A549 (cell line): ENCODE measurements around the gene PTP4A2. TPM values are rescaled to one million over a fixed set of nuclear protein-coding genes. Genes with fewer than 3 reads are reported as not detected.

Source experiments
- ATAC-seq, 2 experiments: fragments of 200-7000 bp in 1 of 2; fragments of >200 bp in 1 of 2; cut with Nextera tagmentation in 1 of 2; cut with Tn5 transposase in 1 of 2; 3 replicates each; pipeline versions ENCODE4 v1.8.0 to v1.9.1; 2018 to 2020; ENCODE audit warnings: mild to moderate bottlenecking in 1 of 2, moderate library complexity in 1 of 2
- CTCF ChIA-PET: fragments of 300-600 bp; sonication (Branson Sonifier 250); formaldehyde crosslinking; extraction: SDS; loops from one replicate; lab custom pipeline; 2021; ENCODE audit warnings: antibody characterized with exemption, inconsistent platforms; lab: Yijun Ruan, JAX
- POLR2A ChIA-PET: fragments of 350-600 bp; formaldehyde crosslinking; extraction: SDS; loops from one replicate; lab custom pipeline; 2021; ENCODE audit warnings: antibody characterized with exemption, inconsistent platforms; lab: Yijun Ruan, JAX
- DNase-seq, 2 experiments: peaks; one replicate each; pipeline versions ENCODE4 v3.0.0 to v3.0.0-alpha.2; 2011 to 2016; ENCODE audit warnings: low read depth in 1 of 2, low spot score in 1 of 2
- FAIRE-seq: peaks from 2 replicates; lab custom pipeline; 2011; peaks lifted over from hg19 to GRCh38; lab: Jason Lieb, UNC
- H3K27ac ChIP-seq, 2 experiments: fragments of >200 bp; sonication (Bioruptor Twin); formaldehyde crosslinking; 3 replicates each; pipeline ENCODE4 v1.5.1; 2016 to 2017
- H3K4me1 ChIP-seq: fragments of >200 bp; sonication (Bioruptor Twin); formaldehyde crosslinking; 3 replicates; pipeline ENCODE4 v1.6.1; 2016
- H3K4me2 ChIP-seq: fragments of >200 bp; sonication (Bioruptor Twin); formaldehyde crosslinking; 3 replicates; pipeline ENCODE4 v1.6.1; 2016
- H3K4me3 ChIP-seq: fragments of >200 bp; sonication (Bioruptor Twin); formaldehyde crosslinking; 3 replicates; pipeline ENCODE4 v1.5.1; 2016
- H3K9me3 ChIP-seq: fragments of >200 bp; sonication (Bioruptor Twin); formaldehyde crosslinking; 3 replicates; pipeline ENCODE4 v1.6.1; 2016
- BCL3 ChIP-seq: fragments of >200 bp; sonication (Bioruptor Twin); formaldehyde crosslinking; IDR thresholded peaks from 3 replicates; pipeline ENCODE4 v1.6.1; 2016
- BHLHE40 ChIP-seq: IDR thresholded peaks from 2 replicates; pipeline ENCODE4 v1.6.1; 2012; ENCODE audit warnings: low read depth, low read length, inconsistent platforms
- FOXS1 ChIP-seq: fragments of 250-450 bp; sonication (Bioruptor Pico); IDR thresholded peaks from 2 replicates; pipeline ENCODE4 v1.5.0; 2020; ENCODE audit warnings: mild to moderate bottlenecking, moderate library complexity
- GATA3 ChIP-seq: IDR thresholded peaks from 2 replicates; pipeline ENCODE4 v1.6.1; 2012; ENCODE audit warnings: borderline replicate concordance
- HEYL ChIP-seq: fragments of 250-450 bp; sonication (Bioruptor Pico); IDR thresholded peaks from 2 replicates; pipeline ENCODE4 v1.8.0; 2021; ENCODE audit warnings: mild to moderate bottlenecking, moderate library complexity
- HMGXB4 ChIP-seq: fragments of 250-450 bp; sonication (Bioruptor Pico); IDR thresholded peaks from 2 replicates; pipeline ENCODE4 v1.5.0; 2021; ENCODE audit warnings: mild to moderate bottlenecking, moderate library complexity, borderline replicate concordance
- KDM1A ChIP-seq: fragments of 200-600 bp; sonication (generic); IDR thresholded peaks from 2 replicates; pipeline ENCODE4 v1.6.1; 2016; ENCODE audit warnings: low read depth, mild to moderate bottlenecking
- KDM5A ChIP-seq: fragments of 200-600 bp; sonication (generic); IDR thresholded peaks from 2 replicates; pipeline ENCODE4 v1.6.1; 2016; ENCODE audit warnings: antibody characterized with exemption, mild to moderate bottlenecking
- MAFK ChIP-seq: fragments of 450-650 bp; IDR thresholded peaks from 2 replicates; pipeline ENCODE4 v1.6.1; 2014; ENCODE audit not compliant: partially characterized antibody
- MYC ChIP-seq: IDR thresholded peaks from 2 replicates; pipeline ENCODE4 v1.6.1; 2012; ENCODE audit warnings: mild to moderate bottlenecking, inconsistent platforms, low read length, improper control_type of control experiment, borderline replicate concordance
- NPAS2 ChIP-seq: fragments of 250-450 bp; sonication (Bioruptor Pico); IDR thresholded peaks from 2 replicates; pipeline ENCODE4 v1.8.0; 2022; ENCODE audit warnings: mild to moderate bottlenecking, moderate library complexity, borderline replicate concordance
- PBX3 ChIP-seq: IDR thresholded peaks from 2 replicates; pipeline ENCODE4 v1.6.1; 2012
- POLR2A ChIP-seq: IDR thresholded peaks from 2 replicates; pipeline ENCODE4 v1.6.1; 2012; ENCODE audit warnings: mild to moderate bottlenecking, low read length
- POLR2AphosphoS2 ChIP-seq: conservative IDR thresholded peaks from 2 replicates; pipeline ENCODE4 v1.6.1; 2012; ENCODE audit warnings: low read length, improper control_type of control experiment, inconsistent platforms
- RNF2 ChIP-seq: fragments of 200-600 bp; sonication (generic); IDR thresholded peaks from 2 replicates; pipeline ENCODE4 v1.6.1; 2016; ENCODE audit warnings: low read depth, mild to moderate bottlenecking, antibody characterized with exemption, moderate library complexity, borderline replicate concordance
- ZC3H11A ChIP-seq: fragments of 450-650 bp; IDR thresholded peaks from 2 replicates; pipeline ENCODE4 v1.6.1; 2014; ENCODE audit warnings: antibody characterized with exemption, mild to moderate bottlenecking
- ZFP36 ChIP-seq: fragments of 450-650 bp; IDR thresholded peaks from 2 replicates; pipeline ENCODE4 v1.6.1; 2014; ENCODE audit warnings: borderline replicate concordance; ENCODE audit not compliant: partially characterized antibody
- WGBS: methylation state at CpG from one replicate; pipeline ENCODE4 v1.1.6; 2017; ENCODE audit errors: missing lambda C conversion rate; 5-methylcytosine and 5-hydroxymethylcytosine counted together
- polyA plus RNA-seq, 4 experiments: library from polyadenylated mRNA; depleted of rRNA in 3 of 4; stranded (reverse); fragments of >200 nt; fragmentation: RNase III in 1 of 4; extraction: RNeasy Plus Mini Kit Qiagen cat#74134 plus additional on column Dnase treatment in 1 of 4; gene quantifications; 2 replicates in 3 of 4; 3 replicates in 1 of 4; pipeline ENCODE4 v1.2.3, GENCODE V29; 2011 to 2017
- TF ChIP-seq, protein P1 (sequence below): IDR thresholded peaks from 2 replicates; pipeline ENCODE4 v1.6.1; 2012

PTP4A2 gene
- polyA plus RNA-seq, 2 of the 4 experiments (the other 2 are of a cell fraction) = 234 to 563 TPM

- Histone ChIP-seq H3K4me2 (no peak overlapping the region), H3K27ac (0 out of 6 replicates have a peak overlapping the region, but pooled peaks of 1 of the 2 experiments have one; percentile 12), H3K4me3 (no peak overlapping the region), H3K4me1 (peaks cover 15% of the 10 kb centered on the region; the same call in 2 of the 3 replicates), H3K9me3 (no peaks in the 10 kb centered on the region)
- WGBS = 90% methylated on average over 6 of the region's 6 CpGs
- POLR2A ChIA-PET = interaction anchor here (0.6 to 1.2 kb wide), 3 partner anchors 16 to 28 kb away, joined by 3 to 5 read pairs (median 4); no protein-coding TSS in a partner anchor
- FAIRE-seq (no peak), DNase-seq (no peak), ATAC-seq (no peak)
- TF ChIP-seq, protein P1, sequence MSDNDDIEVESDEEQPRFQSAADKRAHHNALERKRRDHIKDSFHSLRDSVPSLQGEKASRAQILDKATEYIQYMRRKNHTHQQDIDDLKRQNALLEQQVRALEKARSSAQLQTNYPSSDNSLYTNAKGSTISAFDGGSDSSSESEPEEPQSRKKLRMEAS = no peak
- 0 out of 2 replicates have a peak, but pooled peaks have one; percentile 23 for TF ChIP-seq POLR2AphosphoS2
- CTCF ChIA-PET = interaction anchor here (0.8 to 3.7 kb wide), 5 partner anchors 13 to 89 kb away, joined by 3 to 24 read pairs (median 3); partner anchors contain the start of gene SPOCD1
These were observed 33.1 kb downstream of the PTP4A2 start for GRCh38 chr1:31905093-31905509.

DNA sequence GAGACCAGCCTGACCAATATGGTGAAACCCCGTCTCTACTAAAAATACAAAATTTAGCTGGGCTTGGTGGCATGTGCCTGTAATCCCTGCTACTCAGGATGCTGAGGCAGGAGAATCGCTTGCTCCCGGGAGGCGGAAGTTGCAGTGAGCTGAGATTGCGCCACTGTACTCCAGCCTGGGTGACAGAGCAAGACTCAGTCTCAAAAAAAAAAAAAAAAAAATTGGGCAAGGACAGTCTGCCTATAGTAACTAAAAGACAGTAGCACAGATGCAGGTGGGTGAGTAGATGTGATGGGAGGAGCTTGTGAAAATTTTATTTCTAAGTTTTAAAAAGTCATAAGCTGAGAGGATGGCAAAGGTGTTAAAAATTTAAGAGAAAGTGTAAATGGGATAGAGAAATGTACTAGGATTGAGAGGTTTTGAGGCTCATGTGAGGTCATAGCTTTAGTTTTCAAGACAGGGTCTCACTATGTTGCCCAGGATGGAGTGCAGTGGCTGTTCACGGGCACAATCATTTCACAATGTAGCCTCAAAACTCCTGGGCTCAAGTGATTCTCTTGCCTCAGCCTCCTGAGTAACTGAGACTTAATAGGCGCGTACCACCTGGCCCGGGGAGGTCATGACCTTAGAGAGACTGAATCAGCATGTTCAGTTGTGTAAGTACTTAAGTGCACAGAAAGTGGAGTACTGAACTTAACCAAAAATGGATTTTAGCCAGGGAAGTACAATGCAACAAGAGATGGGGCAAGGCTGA lies 33.7 kb downstream of the PTP4A2 start:
- no peak for FAIRE-seq
- H3K27ac ChIP-seq = 0 out of 6 replicates have a peak overlapping the region, but pooled peaks of 1 of the 2 experiments have one; percentile 12
- DNase-seq = peak in 1 of 2 experiments; percentile 33

More for the DNA sequence above, 33.7 kb downstream of the PTP4A2 start:
- H3K9me3 ChIP-seq = no peaks in the 10 kb centered on the region
- peak; percentile 14 to 19; a peak in 2 of 6 replicates for ATAC-seq
- TF ChIP-seq MAFK (no peak), KDM5A (no peak), HEYL (CRISPR knock-in tag) (no peak), KDM1A (no peak), POLR2A (no peak), NPAS2 (CRISPR knock-in tag) (no peak), PBX3 (no peak), RNF2 (no peak), ZFP36 (no peak), FOXS1 (no peak), MYC (no peak), HMGXB4 (CRISPR knock-in tag) (no peak), ZC3H11A (no peak), GATA3 (no peak), BCL3 (no peak), BHLHE40 (no peak)
- TF ChIP-seq, protein P1 = no peak
- TF ChIP-seq, all 56 proteins: peak for 0
- CTCF ChIA-PET = interaction anchor here (1.3 to 3.7 kb wide), 4 partner anchors 13 to 89 kb away, joined by 3 to 24 read pairs (median 3); partner anchors contain the start of gene SPOCD1
- Histone ChIP-seq H3K4me2 (no peak overlapping the region), H3K4me1 (peaks cover 9% of the 10 kb centered on the region; the same call in 2 of the 3 replicates), H3K4me3 (no peak overlapping the region)
- POLR2A ChIA-PET = interaction anchor here (0.6 to 0.7 kb wide), 2 partner anchors 16 to 29 kb away, joined by 4 to 5 read pairs; no protein-coding TSS in a partner anchor
- WGBS = 71% methylated on average over 6 of the region's 9 CpGs
